Measurements from ENCODE around the gene ENTPD6.

ENTPD6 gene

GRCh38 chr20:25270829-25271251 is 75.3 kb downstream of the ENTPD6 start:
- POLR2A ChIA-PET: interaction anchor here (1.0 kb wide), 1 partner anchor 135 kb away, joined by 3 read pairs; no protein-coding TSS in a partner anchor
- DNase-seq (ENCODE audit: extremely low spot score): no peak
- CTCF ChIA-PET: no interaction called here
- TF ChIP-seq FOXK2 (IDR thresholded peaks at IDR 0.05) (no peak), LEF1 (IDR thresholded peaks at IDR 0.05; ENCODE audit: borderline replicate concordance) (no peak), ARNT (IDR thresholded peaks at IDR 0.05) (no peak), HDGF (IDR thresholded peaks at IDR 0.05; ENCODE audit: borderline replicate concordance) (no peak), FOXM1 (IDR thresholded peaks at IDR 0.05; ENCODE audit: borderline replicate concordance) (no peak), SP1 (IDR thresholded peaks at IDR 0.05) (no peak), NFRKB (IDR thresholded peaks at IDR 0.05) (no peak)
- TF ChIP-seq, protein P1, sequence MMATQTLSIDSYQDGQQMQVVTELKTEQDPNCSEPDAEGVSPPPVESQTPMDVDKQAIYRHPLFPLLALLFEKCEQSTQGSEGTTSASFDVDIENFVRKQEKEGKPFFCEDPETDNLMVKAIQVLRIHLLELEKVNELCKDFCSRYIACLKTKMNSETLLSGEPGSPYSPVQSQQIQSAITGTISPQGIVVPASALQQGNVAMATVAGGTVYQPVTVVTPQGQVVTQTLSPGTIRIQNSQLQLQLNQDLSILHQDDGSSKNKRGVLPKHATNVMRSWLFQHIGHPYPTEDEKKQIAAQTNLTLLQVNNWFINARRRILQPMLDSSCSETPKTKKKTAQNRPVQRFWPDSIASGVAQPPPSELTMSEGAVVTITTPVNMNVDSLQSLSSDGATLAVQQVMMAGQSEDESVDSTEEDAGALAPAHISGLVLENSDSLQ (IDR thresholded peaks at IDR 0.05): no peak

- TF ChIP-seq SUZ12 (IDR thresholded peaks at IDR 0.05): no peak
- no peak for TF ChIP-seq SP1 (IDR thresholded peaks at IDR 0.05)
- no peak for TF ChIP-seq ZNF384 (IDR thresholded peaks at IDR 0.05)
- no peak for TF ChIP-seq TARDBP (IDR thresholded peaks at IDR 0.05)
- no peak for TF ChIP-seq CTBP1 (IDR thresholded peaks at IDR 0.05; ENCODE audit: borderline replicate concordance)
- no peak for TF ChIP-seq L3MBTL2 (conservative IDR thresholded peaks at IDR 0.05)
- no peak for TF ChIP-seq FOXA1 (IDR thresholded peaks at IDR 0.05)
- TF ChIP-seq ARNT (IDR thresholded peaks at IDR 0.05): no peak
- TF ChIP-seq LEF1 (IDR thresholded peaks at IDR 0.05; ENCODE audit: borderline replicate concordance): no peak
- TF ChIP-seq FOXM1 (IDR thresholded peaks at IDR 0.05; ENCODE audit: borderline replicate concordance): no peak
- TF ChIP-seq ELF4 (IDR thresholded peaks at IDR 0.05): no peak
- TF ChIP-seq, protein P1 (IDR thresholded peaks at IDR 0.05): no peak
- TF ChIP-seq BHLHE40 (IDR thresholded peaks at IDR 0.05; ENCODE audit: borderline replicate concordance): no peak
- TF ChIP-seq NFRKB (IDR thresholded peaks at IDR 0.05): no peak
- TF ChIP-seq HDGF (IDR thresholded peaks at IDR 0.05; ENCODE audit: borderline replicate concordance): no peak
- no peak for TF ChIP-seq FOXK2 (IDR thresholded peaks at IDR 0.05)
- ChIA-PET CTCF (no interaction called here), POLR2A (interaction anchor here (1.0 kb wide), 1 partner anchor 134 kb away, joined by 3 read pairs; no protein-coding TSS in a partner anchor)
- DNase-seq (ENCODE audit: extremely low spot score): no peak
Observed at GRCh38 chr20:25271486-25272222, 76.1 kb downstream of the ENTPD6 start.

- TF ChIP-seq HDGF (IDR thresholded peaks at IDR 0.05; ENCODE audit: borderline replicate concordance): no peak
- TF ChIP-seq, protein P1 (IDR thresholded peaks at IDR 0.05): no peak
- TF ChIP-seq ZNF384 (IDR thresholded peaks at IDR 0.05): no peak
- TF ChIP-seq FOXM1 (IDR thresholded peaks at IDR 0.05; ENCODE audit: borderline replicate concordance): no peak
- no peak for TF ChIP-seq ARNT (IDR thresholded peaks at IDR 0.05)
- TF ChIP-seq SP1 (IDR thresholded peaks at IDR 0.05): no peak
- no peak for TF ChIP-seq TARDBP (IDR thresholded peaks at IDR 0.05)
- no peak for TF ChIP-seq LEF1 (IDR thresholded peaks at IDR 0.05; ENCODE audit: borderline replicate concordance)
- TF ChIP-seq FOXK2 (IDR thresholded peaks at IDR 0.05): no peak
- no peak for TF ChIP-seq NFRKB (IDR thresholded peaks at IDR 0.05)
- no peak for TF ChIP-seq FOXA1 (IDR thresholded peaks at IDR 0.05)
- TF ChIP-seq L3MBTL2 (conservative IDR thresholded peaks at IDR 0.05): no peak
- no peak for TF ChIP-seq ELF4 (IDR thresholded peaks at IDR 0.05)
- TF ChIP-seq BHLHE40 (IDR thresholded peaks at IDR 0.05; ENCODE audit: borderline replicate concordance): no peak
- no peak for TF ChIP-seq CTBP1 (IDR thresholded peaks at IDR 0.05; ENCODE audit: borderline replicate concordance)
- TF ChIP-seq SUZ12 (IDR thresholded peaks at IDR 0.05): no peak
- ChIA-PET CTCF (no interaction called here), POLR2A (interaction anchor here (0.8 kb wide), 1 partner anchor 24 kb away, joined by 3 read pairs; the partner anchor contains the start of gene PYGB)
- no peak for DNase-seq (ENCODE audit: extremely low spot score)
Observed at GRCh38 chr20:25272223-25273000, 76.9 kb downstream of the ENTPD6 start.

GRCh38 chr20:25273046-25273445 is 77.5 kb downstream of the ENTPD6 start:
- no peak for DNase-seq (ENCODE audit: extremely low spot score)
- ChIA-PET CTCF (no interaction called here), POLR2A (no interaction called here)
- no peak for TF ChIP-seq ARNT (IDR thresholded peaks at IDR 0.05)
- TF ChIP-seq NFRKB (IDR thresholded peaks at IDR 0.05): no peak

DNA sequence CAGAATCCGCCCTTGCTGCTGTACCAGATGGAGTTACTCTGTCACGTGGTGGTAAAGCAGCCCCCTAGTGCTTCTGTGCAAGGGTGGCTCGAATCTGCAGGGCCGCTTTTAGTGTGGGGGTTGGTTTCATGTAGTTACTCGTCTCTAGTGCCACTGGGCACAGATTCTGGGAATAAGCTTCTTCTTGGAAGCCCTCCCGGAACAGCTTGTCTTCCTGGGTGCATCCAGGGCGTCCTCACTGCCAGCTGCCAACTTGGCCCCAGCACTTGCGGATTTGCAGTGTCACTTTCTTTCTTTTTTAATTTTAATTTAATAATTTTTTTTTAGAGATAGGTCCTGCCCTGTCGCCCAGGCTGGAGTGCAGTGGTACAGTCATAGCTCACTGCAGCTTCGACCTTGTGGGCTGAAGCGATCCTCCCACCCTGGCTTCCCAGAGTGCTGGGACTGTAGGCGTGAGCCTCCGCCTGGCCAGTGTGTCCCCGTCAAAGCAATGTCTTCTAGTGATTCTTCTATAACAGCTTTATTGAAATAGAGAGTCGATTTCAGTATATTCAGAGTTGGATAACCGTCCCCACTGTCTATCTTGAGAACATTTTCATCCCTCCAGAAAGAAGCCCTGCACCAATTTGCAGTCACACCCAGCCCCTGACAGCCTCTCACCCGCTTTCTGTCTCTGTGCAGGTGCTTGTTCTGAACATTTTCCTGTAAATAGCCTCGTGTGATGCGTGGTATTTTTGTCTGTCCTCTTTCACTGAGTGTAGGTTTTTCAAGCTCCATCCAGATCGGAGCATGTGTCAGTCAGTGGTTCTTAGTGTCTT is 78.2 kb downstream of the ENTPD6 start:
- TF ChIP-seq FOXA1 (IDR thresholded peaks at IDR 0.05) (no peak), TARDBP (IDR thresholded peaks at IDR 0.05) (no peak), ELF4 (IDR thresholded peaks at IDR 0.05) (no peak), CTBP1 (IDR thresholded peaks at IDR 0.05; ENCODE audit: borderline replicate concordance) (no peak), FOXM1 (IDR thresholded peaks at IDR 0.05; ENCODE audit: borderline replicate concordance) (no peak), BHLHE40 (IDR thresholded peaks at IDR 0.05; ENCODE audit: borderline replicate concordance) (no peak), SUZ12 (IDR thresholded peaks at IDR 0.05) (no peak), SP1 (IDR thresholded peaks at IDR 0.05) (no peak), ZNF384 (IDR thresholded peaks at IDR 0.05) (no peak), NFRKB (IDR thresholded peaks at IDR 0.05) (no peak), ARNT (IDR thresholded peaks at IDR 0.05) (no peak)
- TF ChIP-seq, protein P1 (IDR thresholded peaks at IDR 0.05): no peak
- CTCF ChIA-PET: no interaction called here
- POLR2A ChIA-PET: no interaction called here
- no peak for DNase-seq (ENCODE audit: extremely low spot score)

Data from HEK293T (cell line).